HL-60/S4 treated with retinoic acid at 250 ng/mL for 4 days and 3 days (cell line): ENCODE measurements around the gene RHBDL1.

ENCODE experiments used
- in situ Hi-C: fragments of 300-500 bp; cut with MboI; formaldehyde crosslinking; loops from 2 replicates; pipeline ENCODE4 v1.7.0; 2022; ENCODE audit warnings: low sequenced_read_pairs

Gene RHBDL1

DNA sequence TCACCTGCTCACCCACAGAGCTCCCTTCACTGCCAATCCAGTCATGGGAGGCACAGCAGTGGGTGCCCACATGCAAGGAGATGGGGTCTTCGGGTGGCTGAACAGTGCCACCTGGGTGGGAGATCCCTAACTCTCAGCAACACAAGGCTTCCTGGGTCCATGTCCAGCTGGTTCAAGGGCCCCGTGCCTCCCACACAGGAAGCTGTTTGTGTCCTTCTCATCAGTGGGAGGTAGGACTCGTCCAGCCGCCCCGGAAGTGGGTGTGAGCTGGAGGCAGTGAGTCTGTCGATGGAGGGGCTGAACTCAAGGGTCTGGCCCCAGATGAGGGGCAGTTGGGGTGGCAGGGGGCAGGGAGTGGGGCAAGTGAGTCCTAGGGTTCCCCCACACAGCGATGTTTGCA is 28.6 kb downstream of the RHBDL1 start:
- in situ Hi-C loops: loop anchor here (25.0 kb wide), 1 partner anchor 358 kb away; the partner anchor contains the start of gene SSTR5

DNA sequence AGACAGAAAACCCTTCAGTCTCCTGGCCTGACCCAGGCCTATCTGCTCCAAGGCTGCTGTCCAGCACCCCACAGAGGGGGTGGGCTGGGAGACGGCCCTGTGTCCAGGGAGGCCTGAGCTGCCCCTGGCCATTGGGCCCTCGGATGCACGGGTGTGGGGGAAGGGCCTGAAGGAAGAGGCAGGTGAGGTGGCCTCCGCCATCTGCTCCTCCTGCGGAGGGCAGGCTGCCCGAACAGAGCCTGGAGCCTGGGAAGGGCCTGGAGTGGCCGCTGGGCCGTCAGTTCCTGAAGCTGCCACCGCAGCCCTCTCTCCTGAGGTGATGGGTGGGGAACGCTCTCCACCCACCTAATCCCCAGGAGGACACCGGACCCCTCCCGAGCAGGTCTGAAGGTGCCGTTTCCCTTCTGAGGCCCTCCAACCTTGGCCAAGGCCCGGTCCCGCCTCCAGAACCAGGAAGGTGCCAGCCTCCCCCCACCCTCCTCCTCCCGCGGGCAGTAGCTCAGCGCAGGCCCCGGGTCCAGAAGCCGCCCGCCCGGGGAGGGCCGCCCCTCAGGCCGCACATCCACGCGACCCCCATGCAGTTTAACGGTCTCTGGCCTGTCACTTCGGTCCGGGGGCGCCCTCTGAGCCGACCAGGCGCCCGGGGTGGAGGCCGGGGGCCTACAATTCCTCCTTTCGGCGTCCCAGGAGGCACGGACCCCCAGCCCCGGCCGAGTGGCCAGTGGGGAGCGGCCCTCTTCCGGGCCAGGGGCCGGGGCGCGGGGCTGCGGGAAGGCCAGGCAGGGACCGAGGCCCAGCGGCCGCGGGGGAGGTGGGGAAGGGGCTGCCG is 29.3 kb downstream of the RHBDL1 start:
- in situ Hi-C loops: loop anchor here (25.0 kb wide), 1 partner anchor 358 kb away; the partner anchor contains the start of gene SSTR5

DNA sequence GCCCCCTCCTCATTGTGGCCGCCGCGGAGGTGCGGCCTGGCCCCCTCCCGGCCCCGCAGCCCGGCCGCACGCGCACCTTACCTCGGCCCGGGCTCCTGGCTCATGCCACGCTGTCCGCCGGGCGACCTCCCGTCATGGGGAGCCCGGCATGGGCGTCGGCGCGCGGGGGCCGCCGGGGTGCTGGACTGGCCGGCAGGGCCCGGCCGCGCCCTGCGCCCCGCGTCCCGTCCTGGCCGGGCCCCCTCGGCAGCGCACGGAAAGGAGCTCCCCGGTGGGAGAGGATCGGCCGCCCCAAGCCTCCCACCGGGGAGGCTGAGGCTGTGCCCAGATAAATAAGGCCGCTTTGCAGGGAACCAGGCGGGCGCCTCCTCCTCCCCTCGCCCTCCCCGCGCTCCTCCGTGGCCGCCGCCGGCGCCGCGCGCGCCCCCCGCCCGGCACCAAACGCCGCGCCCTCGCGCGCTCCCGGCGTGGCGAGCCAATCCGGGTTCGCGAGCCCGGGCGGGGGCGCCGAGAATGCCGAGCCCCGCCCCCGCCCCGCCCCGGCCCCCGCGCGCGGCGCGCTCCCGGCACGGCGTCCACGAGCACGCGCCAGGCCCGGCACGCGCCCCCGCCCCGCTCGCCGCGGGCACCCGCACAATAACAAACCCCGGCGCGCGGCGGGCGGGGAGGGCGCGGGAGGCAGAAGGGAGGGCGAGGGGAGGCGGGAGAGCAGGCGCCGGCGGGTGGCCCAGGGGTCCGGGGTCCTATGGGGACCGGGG is 30.1 kb downstream of the RHBDL1 start, which contains the start of gene FBXL16:
FBXL16 (minus strand) TSS at position 371 of the 758 bp plus-strand sequence. CDS start 8,396 bp downstream, outside the sequence.
- in situ Hi-C loops: loop anchor here (25.0 kb wide), 1 partner anchor 357 kb away; the partner anchor contains the start of gene SSTR5

DNA sequence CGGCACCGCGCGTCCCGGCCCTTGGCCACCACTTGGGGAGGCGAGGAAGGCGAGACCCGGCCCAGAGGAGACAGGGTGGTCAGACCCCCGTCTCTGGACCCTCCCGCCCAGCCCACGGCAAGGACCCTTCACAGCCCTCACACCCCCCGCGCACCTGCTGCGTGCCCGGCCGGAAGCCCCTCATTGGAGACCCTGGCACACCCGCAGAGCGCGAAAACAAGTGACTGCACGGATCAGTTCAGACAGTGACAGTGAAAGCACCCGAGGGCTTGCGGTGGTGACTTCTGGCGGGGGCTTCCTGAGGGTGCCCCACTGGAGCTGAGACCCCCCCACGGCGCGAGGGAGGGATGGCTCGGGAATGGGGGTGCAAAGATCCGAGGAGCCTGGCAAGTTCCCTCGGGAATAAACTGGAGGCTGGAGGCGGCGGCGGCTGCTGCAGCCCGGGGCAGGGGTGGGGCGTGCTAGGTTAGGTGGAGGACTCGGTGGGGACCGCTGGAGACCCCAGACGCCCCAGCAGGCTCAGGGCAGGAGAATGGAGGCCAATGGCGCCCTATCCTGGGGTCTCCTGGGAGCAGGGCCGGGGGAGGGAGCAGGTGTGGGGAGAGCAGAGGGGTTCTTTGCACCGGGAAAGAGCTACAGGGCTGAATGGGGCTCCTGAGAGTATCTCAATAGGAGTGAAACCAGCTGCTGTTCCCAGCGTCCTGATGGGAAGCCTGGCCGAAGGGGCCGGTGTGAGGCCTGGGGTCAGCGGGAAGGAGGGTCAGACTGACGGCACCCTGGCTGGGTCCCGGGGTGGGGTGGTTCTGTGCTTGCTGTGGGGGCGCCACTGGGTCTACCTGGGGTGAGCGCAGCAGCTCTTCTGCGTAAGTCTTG is 31.0 kb downstream of the RHBDL1 start:
- in situ Hi-C loops: loop anchor here (25.0 kb wide), 1 partner anchor 356 kb away; the partner anchor contains the start of gene SSTR5

DNA sequence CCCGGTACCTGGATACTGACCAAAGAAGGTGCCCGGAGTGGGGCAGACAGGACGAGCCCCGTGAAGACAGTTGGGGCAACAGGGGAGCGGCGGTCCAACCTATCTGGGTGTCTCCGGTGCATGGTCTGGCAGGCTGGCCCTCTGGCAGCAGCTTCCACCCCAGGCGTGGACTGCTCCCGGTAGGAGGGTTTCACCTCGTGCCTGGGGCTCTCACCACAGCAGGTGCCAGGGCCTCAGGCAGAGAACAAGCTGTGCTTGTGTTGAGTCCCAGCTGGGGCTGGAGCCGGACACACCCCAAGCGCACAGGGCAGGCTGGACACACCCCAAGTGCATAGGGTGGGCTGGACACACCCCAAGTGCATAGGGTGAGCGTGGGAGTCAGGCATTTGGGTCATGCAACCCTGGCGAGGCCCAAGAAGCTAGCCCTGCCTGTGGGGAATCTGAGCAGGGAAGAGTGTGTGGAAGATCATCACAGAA is 31.6 kb downstream of the RHBDL1 start:
- in situ Hi-C loops: loop anchor here (25.0 kb wide), 1 partner anchor 355 kb away; the partner anchor contains the start of gene SSTR5

DNA sequence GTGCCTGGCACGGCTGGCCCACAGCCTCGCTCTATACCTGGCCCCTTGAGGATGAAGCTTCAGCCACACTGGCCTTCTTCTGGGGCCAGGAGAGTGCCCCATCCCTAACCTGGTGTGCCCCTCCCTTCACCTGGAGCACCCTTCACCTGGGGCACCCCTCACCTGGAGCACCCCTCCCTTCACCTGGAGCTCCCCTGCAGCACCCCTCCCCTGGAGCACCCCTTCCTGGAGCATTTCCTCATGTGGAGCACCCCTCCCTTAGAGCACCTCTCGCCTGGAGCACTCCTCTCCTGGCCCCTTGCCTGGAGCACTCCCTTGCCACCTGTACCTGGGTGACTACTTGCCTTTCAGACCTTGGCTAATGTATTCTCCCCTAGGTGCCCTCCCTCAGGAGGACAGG is 32.5 kb downstream of the RHBDL1 start:
- in situ Hi-C loops: loop anchor here (25.0 kb wide), 1 partner anchor 354 kb away; the partner anchor contains the start of gene SSTR5

DNA sequence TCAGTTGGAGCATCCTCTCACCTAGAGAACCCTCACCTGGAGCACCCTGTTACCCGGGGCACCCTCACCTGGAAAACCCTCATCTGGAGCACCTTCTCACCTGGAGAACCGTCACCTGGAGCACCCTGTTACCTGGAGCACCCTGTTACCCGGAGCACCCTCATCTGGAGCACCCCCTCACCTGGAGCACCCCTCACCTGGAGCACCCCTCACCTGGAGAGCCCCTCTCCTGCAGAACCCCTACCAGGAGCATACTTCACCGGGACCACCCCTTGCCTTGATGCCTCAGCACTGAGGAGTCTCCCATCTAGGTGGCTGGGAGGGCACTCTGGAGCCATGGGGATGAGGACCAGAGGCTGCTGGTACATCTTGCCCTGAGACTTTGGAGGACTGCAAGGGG is 33.5 kb downstream of the RHBDL1 start:
- in situ Hi-C loops: loop anchor here (25.0 kb wide), 1 partner anchor 353 kb away; the partner anchor contains the start of gene SSTR5

DNA sequence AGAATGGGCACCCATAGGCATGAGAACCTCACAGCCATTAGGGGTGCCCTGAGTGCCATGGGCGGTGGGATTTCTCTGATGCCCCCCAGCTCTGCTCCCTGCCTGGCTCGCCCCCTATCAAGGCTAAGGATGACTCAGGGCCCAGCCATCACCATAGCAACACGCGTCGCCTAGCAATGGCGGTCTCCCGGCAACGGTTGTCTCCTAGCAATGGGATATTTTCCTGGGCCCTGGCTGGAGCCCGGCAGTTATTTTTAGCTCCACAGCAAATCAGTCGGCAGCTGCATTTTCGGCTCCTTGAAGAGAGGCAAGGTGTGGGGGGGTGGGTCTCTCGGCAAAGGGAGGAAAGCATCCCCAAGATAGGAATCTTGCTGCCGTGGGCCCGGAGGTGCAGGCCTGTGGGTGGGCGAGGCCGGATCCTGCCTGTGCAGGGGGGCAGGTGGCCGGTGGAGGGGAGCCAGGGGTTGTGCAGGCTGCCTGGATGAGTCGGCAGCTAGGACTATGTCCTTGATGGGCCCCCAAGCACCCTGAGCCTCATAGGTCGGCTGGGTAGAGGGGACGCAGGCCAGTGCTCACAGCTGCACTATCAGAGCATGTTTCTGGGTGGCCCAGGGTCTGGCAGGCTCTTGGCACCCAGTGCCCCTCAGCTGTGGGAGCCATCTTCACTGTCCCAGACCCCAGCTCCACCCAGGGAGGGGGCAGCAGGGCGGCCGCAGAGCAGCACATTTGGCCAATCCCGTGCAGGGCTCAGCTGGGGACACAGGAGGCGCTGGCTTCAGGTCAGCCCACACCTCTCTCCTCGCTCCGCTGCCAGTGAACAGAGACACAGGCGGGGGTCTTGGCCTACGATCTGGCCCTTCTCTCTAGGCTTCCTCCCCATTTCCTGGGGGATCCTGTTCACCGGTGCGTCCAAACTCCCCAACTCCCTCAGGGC is 34.4 kb downstream of the RHBDL1 start:
- in situ Hi-C loops: loop anchor here (25.0 kb wide), 1 partner anchor 352 kb away; the partner anchor contains the start of gene SSTR5

DNA sequence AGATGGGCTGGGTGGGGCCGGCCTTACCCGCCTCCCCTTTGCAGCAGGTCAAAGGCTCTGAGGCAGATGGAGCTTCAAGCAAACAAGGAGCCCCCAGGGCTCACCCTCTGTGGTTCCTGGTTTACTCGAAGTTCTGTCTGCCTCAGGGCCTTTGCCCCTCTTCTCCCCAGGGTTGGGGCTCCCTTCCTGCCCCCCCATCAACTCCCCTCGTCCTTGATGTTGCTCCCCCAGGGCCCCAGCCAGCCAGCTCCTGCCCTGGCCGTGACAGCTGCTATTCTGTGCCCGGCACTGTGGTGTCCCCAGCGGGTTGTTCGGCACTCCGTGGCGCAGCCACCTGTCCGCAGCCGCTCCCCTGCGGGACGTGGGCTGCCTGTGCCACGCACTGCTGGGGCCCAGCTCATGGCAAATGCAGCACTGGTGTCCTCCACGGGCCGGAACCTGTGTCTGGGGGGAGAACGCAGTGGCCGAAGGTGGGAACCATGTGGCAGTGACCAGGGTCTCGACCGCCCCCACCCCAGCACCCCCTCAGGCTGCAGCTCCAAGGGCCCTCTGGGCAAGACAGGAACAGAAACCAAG is 35.1 kb downstream of the RHBDL1 start:
- in situ Hi-C loops: loop anchor here (25.0 kb wide), 1 partner anchor 352 kb away; the partner anchor contains the start of gene SSTR5

DNA sequence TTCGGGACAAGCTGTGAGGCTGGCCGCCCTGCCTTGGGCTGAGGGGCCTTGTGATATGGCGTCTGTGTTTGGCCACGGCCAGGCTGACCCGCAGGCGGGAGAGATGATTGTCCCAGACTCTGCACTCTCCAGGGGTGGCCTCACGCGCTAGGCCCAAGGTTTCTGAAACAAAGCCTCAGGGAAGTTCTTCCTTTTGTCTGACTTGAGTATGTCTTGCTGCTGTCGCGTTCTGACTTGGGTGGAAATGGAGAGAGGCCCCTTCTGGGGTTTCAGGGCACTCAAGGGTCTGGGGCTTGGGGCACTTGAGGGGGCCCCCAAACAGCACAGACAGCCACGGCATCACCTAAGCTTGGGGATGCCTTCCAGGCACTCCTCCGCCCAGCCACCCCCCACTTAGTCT is 35.6 kb downstream of the RHBDL1 start:
- in situ Hi-C loops: loop anchor here (25.0 kb wide), 1 partner anchor 351 kb away; the partner anchor contains the start of gene SSTR5

DNA sequence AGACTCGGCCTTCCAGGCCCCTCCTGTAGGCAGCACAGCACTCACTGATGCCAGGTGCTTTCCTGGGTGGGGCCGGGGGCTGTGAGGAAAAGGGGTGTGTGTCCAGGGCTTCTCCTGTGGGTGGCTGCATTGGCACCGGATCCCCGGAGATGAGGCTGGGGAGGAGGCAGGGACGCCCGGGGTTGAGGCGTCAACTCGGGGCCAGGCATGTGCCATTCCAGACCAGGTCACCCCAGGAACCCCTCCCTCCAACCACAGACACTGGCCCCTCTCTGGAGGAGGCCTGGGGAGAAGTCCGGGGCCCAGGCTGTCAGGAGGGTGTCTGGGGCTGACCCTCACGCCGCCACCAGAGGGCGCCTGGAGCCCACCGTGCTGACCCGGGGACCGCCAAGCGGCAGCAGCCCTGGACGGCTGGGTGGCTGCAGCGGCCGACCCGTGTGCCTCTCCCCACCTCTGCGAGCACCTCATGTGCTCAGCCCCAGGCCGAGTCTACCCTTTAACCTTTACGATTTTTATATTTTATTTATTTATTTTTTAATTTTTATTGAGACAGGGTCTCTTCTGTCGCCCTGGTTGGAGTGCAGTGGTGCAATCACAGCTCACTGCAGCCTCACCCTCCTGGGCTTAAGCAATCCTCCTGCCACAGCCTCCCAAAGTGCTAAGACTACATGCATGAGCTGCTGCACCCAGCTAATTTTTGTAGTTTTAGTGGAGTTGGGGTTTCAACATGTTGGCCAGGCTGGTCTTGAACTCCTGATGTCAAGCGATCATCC is 36.3 kb downstream of the RHBDL1 start:
- in situ Hi-C loops: loop anchor here (25.0 kb wide), 1 partner anchor 351 kb away; the partner anchor contains the start of gene SSTR5

DNA sequence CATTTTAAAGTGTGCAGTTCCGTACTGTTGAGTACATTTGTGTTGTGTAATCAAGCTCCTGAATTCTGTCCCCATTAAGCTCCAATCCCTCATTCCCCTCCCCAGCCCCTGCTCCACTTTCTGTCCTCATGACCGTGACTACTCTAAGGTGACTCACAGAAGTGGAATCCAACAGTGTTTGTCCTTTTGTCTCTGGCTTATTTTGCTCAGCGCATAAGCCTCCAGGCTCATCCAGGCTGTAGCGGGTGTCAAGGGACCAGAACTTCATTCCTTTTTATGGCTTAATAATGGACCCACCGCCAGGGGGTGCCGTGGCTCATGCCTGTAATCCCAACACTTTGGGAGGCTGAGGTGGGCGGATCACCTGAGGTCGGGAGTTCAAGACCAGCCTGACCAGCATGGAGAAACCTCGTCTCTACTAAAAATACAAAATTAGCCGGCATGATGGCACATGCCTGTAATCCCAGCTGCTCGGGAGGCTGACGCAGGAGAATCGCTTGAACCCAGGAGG is 37.3 kb downstream of the RHBDL1 start:
- in situ Hi-C loops: loop anchor here (25.0 kb wide), 1 partner anchor 350 kb away; the partner anchor contains the start of gene SSTR5

DNA sequence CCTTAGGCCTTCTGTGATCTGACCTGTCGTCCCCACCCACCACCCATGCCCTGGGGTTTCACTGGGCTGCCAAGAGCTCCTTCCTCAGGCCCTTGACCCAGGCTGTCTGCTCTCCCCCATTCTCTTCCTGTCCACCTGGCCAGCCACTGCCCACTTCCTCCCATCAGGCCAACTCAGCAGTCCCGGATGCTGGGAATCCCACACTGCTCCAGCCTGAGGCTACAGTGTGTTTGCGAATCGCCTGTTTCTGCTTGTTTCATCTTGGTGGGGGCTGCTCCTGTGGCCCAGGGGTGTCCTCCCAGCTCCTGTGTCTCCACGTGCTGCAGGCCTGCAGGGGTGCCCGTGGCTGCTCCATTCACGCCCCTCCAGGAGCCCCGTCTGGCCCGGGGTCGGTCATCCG is 38.6 kb downstream of the RHBDL1 start:
- in situ Hi-C loops: loop anchor here (25.0 kb wide), 1 partner anchor 348 kb away; the partner anchor contains the start of gene SSTR5

DNA sequence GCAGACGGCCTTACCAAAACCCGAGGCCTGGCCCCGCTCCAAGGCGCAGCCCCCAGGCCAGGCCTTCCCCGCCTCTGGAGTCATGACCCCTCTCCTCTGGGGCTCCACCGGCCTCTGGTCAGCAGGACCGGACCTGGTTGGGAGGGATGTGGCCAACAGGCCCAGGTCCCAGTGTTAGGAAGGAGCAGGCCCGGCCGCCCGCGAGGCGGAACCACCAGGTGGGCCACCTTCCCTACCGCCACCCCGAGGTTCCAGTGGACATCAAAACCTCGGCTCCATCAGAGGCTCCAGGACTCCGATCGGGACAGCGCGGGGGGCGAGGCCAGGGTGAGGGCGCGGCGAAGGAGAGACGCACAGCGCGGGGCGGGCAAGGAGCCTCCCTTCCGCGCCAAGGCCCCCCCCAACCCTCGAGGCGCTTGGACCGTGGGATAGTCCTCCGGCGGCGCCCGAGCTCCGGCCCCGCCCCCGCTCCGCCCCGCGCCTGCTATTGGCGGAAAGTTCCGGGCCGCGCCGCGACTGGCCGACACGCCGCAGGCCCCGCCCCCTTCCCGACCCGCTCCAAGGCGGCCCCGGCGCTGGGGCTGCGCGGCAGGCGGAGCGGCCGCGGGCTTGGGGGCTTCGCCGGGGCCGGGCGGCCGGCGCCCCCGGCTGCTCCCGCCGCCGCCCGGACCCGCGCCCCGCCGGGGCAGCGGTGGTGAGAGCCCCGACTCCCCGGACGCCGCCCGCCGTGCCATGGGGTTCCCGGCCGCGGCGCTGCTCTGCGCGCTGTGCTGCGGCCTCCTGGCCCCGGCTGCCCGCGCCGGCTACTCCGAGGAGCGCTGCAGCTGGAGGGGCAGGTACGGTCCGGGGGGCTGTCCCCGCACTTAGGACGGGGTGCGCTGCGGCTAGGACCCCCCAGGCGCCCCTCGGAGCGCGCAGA is 39.3 kb downstream of the RHBDL1 start, which contains the start of gene METRN:
METRN (plus strand) TSS at position 561 of the 919 bp plus-strand sequence; CDS start at position 733, 172 bp downstream.
- in situ Hi-C loops: loop anchor here (25.0 kb wide), 1 partner anchor 347 kb away; the partner anchor contains the start of gene SSTR5

DNA sequence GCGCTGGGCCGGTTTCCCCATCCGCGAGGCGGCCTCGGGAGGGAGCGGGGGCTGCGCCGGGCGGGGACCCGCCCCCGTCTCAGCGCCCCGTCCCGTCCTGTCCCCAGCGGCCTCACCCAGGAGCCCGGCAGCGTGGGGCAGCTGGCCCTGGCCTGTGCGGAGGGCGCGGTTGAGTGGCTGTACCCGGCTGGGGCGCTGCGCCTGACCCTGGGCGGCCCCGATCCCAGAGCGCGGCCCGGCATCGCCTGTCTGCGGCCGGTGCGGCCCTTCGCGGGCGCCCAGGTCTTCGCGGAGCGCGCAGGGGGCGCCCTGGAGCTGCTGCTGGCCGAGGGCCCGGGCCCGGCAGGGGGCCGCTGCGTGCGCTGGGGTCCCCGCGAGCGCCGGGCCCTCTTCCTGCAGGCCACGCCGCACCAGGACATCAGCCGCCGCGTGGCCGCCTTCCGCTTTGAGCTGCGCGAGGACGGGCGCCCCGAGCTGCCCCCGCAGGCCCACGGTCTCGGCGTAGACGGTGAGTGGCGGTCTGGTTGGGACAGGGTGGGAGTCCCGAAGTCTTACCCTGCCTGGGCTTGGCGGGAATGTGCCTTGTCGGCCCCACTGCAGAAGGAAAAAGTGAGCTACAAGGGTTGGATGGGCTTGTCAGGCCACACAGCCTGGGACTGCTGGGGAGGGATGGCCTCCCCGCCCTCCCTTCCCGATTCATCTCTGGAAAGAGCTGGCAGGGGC is 40.2 kb downstream of the RHBDL1 start:
- in situ Hi-C loops: loop anchor here (25.0 kb wide), 1 partner anchor 347 kb away; the partner anchor contains the start of gene SSTR5
